Measurements from ENCODE around the gene MSI2.

- TF ChIP-seq POLR2AphosphoS5 (IDR thresholded peaks at IDR 0.05; ENCODE audit: insufficient read depth, low read depth, low read length) = no peak
- no peak for TF ChIP-seq POLR2A (IDR thresholded peaks at IDR 0.05; ENCODE audit: low read depth, low read length)
Observed at GRCh38 chr17:57512258-57512657, 255.9 kb downstream of the MSI2 start.

Data from endothelial cell of umbilical vein (primary cell).